Activated T-helper 1 cell treated with anti-CD3 and anti-CD28 coated beads, Interleukin-12 subunit alpha, Interleukin-12 subunit beta, Interleukin-2, Interleukin-4 antibody, amounts not matched to agents 30 ng/mL and 10 ng/mL and 1 ng/mL, durations not matched to agents 14 hours and 24 hours and 36 hours (primary cell): Measurements from ENCODE around the gene NISCH. TPM values are rescaled to one million over a fixed set of nuclear protein-coding genes. Genes with fewer than 3 reads are reported as not detected.

Source experiments
- DNase-seq: peaks from one replicate; pipeline ENCODE4 v3.0.0; 2021; ENCODE audit warnings: low spot score
- H3K27ac Mint-ChIP-seq: one replicate; pipeline ENCODE4 v1.8.0; 2021; ENCODE audit warnings: mild to moderate bottlenecking, mixed read lengths
- H3K27me3 Mint-ChIP-seq: one replicate; pipeline ENCODE4 v1.8.0; 2022; ENCODE audit warnings: mild to moderate bottlenecking, moderate library complexity, mixed read lengths; ENCODE audit not compliant: insufficient read depth
- H3K36me3 Mint-ChIP-seq: one replicate; pipeline ENCODE4 v1.8.0; 2021; ENCODE audit warnings: low read depth, mixed read lengths
- H3K4me1 Mint-ChIP-seq: one replicate; pipeline ENCODE4 v1.8.0; 2021; ENCODE audit warnings: low read depth, mixed read lengths
- H3K4me3 Mint-ChIP-seq: one replicate; pipeline ENCODE4 v1.8.0; 2021; ENCODE audit warnings: mild to moderate bottlenecking, moderate library complexity, mixed read lengths
- H3K9me3 Mint-ChIP-seq: one replicate; pipeline ENCODE4 v1.8.0; 2021; ENCODE audit warnings: mixed read lengths
- intact Hi-C: fragments of 100-400 bp; cut with micrococcal nuclease; formaldehyde crosslinking; loops from one replicate; pipeline ENCODE4 v1.15.1; 2024
- total RNA-seq: library from RNA; stranded (reverse); gene quantifications from 2 replicates; pipeline ENCODE4 v1.2.3, GENCODE V29; 2022

NISCH gene
- total RNA-seq, 1 donor from 2014 or later = 74.2 TPM

GRCh38 chr3:52446042-52446441 lies 9.4 kb upstream of the NISCH start:
- peaks cover 7% of the 10 kb centered on the region for H3K4me1 Mint-ChIP-seq
- no peak overlapping the region for H3K4me3 Mint-ChIP-seq
- H3K27ac Mint-ChIP-seq = no peak overlapping the region
- DNase-seq = no peak
- no peaks in the 10 kb centered on the region for H3K27me3 Mint-ChIP-seq
- H3K36me3 Mint-ChIP-seq = no peaks in the 10 kb centered on the region
- intact Hi-C loops = loop anchor here (2.0 to 5.0 kb wide), 2 partner anchors 91 to 224 kb away; partner anchors contain the start of gene UQCC5
- no peaks in the 10 kb centered on the region for H3K9me3 Mint-ChIP-seq

GRCh38 chr3:52446631-52447511 lies 8.5 kb upstream of the NISCH start:
- H3K27me3 Mint-ChIP-seq = no peaks in the 10 kb centered on the region
- peak; percentile 66 for DNase-seq
- H3K4me3 Mint-ChIP-seq = no peak overlapping the region
- no peak overlapping the region for H3K27ac Mint-ChIP-seq
- H3K4me1 Mint-ChIP-seq = peaks cover 7% of the 10 kb centered on the region
- no peaks in the 10 kb centered on the region for H3K9me3 Mint-ChIP-seq
- H3K36me3 Mint-ChIP-seq = no peaks in the 10 kb centered on the region
- intact Hi-C loops = loop anchor here (1.0 to 5.0 kb wide), 5 partner anchors 8 to 225 kb away; partner anchors contain the start of genes NISCH and UQCC5

GRCh38 chr3:52447512-52448355 lies 7.7 kb upstream of the NISCH start:
- no peaks in the 10 kb centered on the region for H3K9me3 Mint-ChIP-seq
- H3K4me3 Mint-ChIP-seq = no peak overlapping the region
- intact Hi-C loops = loop anchor here (1.0 to 5.0 kb wide), 5 partner anchors 8 to 225 kb away; partner anchors contain the start of genes NISCH and UQCC5
- H3K4me1 Mint-ChIP-seq = peaks cover 7% of the 10 kb centered on the region
- no peaks in the 10 kb centered on the region for H3K36me3 Mint-ChIP-seq
- DNase-seq = no peak
- no peak overlapping the region for H3K27ac Mint-ChIP-seq
- no peaks in the 10 kb centered on the region for H3K27me3 Mint-ChIP-seq

GRCh38 chr3:52450489-52451236 lies 4.7 kb upstream of the NISCH start:
- no peaks in the 10 kb centered on the region for H3K9me3 Mint-ChIP-seq
- intact Hi-C loops = loop anchor here (10.0 kb wide), 1 partner anchor 396 kb away; the partner anchor contains the start of gene DUSP7
- peaks cover 16% of the 10 kb centered on the region for H3K4me1 Mint-ChIP-seq
- H3K36me3 Mint-ChIP-seq = no peaks in the 10 kb centered on the region
- H3K27ac Mint-ChIP-seq = no peak overlapping the region
- no peak overlapping the region for H3K4me3 Mint-ChIP-seq
- DNase-seq = no peak
- no peaks in the 10 kb centered on the region for H3K27me3 Mint-ChIP-seq

GRCh38 chr3:52451237-52452083 lies 3.9 kb upstream of the NISCH start:
- intact Hi-C loops = loop anchor here (10.0 kb wide), 1 partner anchor 397 kb away; the partner anchor contains the start of gene DUSP7
- H3K36me3 Mint-ChIP-seq = no peaks in the 10 kb centered on the region
- H3K4me1 Mint-ChIP-seq = peaks cover 23% of the 10 kb centered on the region
- no peaks in the 10 kb centered on the region for H3K9me3 Mint-ChIP-seq
- no peak overlapping the region for H3K4me3 Mint-ChIP-seq
- no peak for DNase-seq
- H3K27ac Mint-ChIP-seq = no peak overlapping the region
- no peaks in the 10 kb centered on the region for H3K27me3 Mint-ChIP-seq

- H3K27me3 Mint-ChIP-seq = no peaks in the 10 kb centered on the region
- intact Hi-C loops = loop anchor here (10.0 kb wide), 1 partner anchor 397 kb away; the partner anchor contains the start of gene DUSP7
- H3K4me1 Mint-ChIP-seq = peaks cover 25% of the 10 kb centered on the region
- peaks cover 3% of the 10 kb centered on the region for H3K36me3 Mint-ChIP-seq
- no peaks in the 10 kb centered on the region for H3K9me3 Mint-ChIP-seq
- H3K4me3 Mint-ChIP-seq = no peak overlapping the region
- no peak overlapping the region for H3K27ac Mint-ChIP-seq
- DNase-seq = no peak
Measured at GRCh38 chr3:52452126-52452525, 3.3 kb upstream of the NISCH start.

- no peak overlapping the region for H3K27ac Mint-ChIP-seq
- no peaks in the 10 kb centered on the region for H3K27me3 Mint-ChIP-seq
- peaks cover 8% of the 10 kb centered on the region for H3K36me3 Mint-ChIP-seq
- H3K9me3 Mint-ChIP-seq = no peaks in the 10 kb centered on the region
- intact Hi-C loops = loop anchor here (10.0 kb wide), 1 partner anchor 398 kb away; the partner anchor contains the start of gene DUSP7
- H3K4me3 Mint-ChIP-seq = no peak overlapping the region
- no peak for DNase-seq
- H3K4me1 Mint-ChIP-seq = peaks cover 29% of the 10 kb centered on the region
Measured at GRCh38 chr3:52452570-52453221, 2.7 kb upstream of the NISCH start.

- intact Hi-C loops = loop anchor here (2.0 to 10.0 kb wide), 2 partner anchors 299 to 399 kb away; partner anchors contain the start of genes DUSP7 and POC1A
- Mint-ChIP-seq H3K4me1 (peaks cover 38% of the 10 kb centered on the region), H3K4me3 (peak within 1 kb of the TSS; percentile 96), H3K27ac (peak within 1 kb of the TSS; percentile 93), H3K9me3 (no peaks in the 10 kb centered on the region), H3K27me3 (no peaks in the 10 kb centered on the region), H3K36me3 (peaks cover 14% of the 10 kb centered on the region)
- DNase-seq = no peak
Measured at GRCh38 chr3:52453496-52454249, 1.7 kb upstream of the NISCH start, which contains the start of gene TNNC1. Gene TNNC1, minus strand, starts transcription at chr3:52454041. Its CDS starts 26 bp downstream, at chr3:52454015.

- DNase-seq = no peak
- Mint-ChIP-seq H3K9me3 (no peaks in the 10 kb centered on the region), H3K36me3 (peaks cover 20% of the 10 kb centered on the region), H3K4me3 (peak overlapping the region; percentile 96), H3K27ac (peak overlapping the region; percentile 93), H3K27me3 (no peaks in the 10 kb centered on the region), H3K4me1 (peaks cover 39% of the 10 kb centered on the region)
- intact Hi-C loops = loop anchor here (2.0 to 10.0 kb wide), 2 partner anchors 300 to 400 kb away; partner anchors contain the start of genes DUSP7 and POC1A
Measured at GRCh38 chr3:52454250-52454937, 1.0 kb upstream of the NISCH start.

- DNase-seq = no peak
- peaks cover 20% of the 10 kb centered on the region for H3K36me3 Mint-ChIP-seq
- peaks cover 39% of the 10 kb centered on the region for H3K4me1 Mint-ChIP-seq
- intact Hi-C loops = loop anchor here (1.0 to 10.0 kb wide), 5 partner anchors 8 to 513 kb away; partner anchors contain the start of genes DUSP7, PARP3, POC1A and UQCC5
- H3K4me3 Mint-ChIP-seq = peak overlapping the region; percentile 96
- H3K27ac Mint-ChIP-seq = peak overlapping the region; percentile 93
- no peaks in the 10 kb centered on the region for H3K9me3 Mint-ChIP-seq
- no peaks in the 10 kb centered on the region for H3K27me3 Mint-ChIP-seq
Measured at GRCh38 chr3:52454938-52455282, 494 bp upstream of the NISCH start.
